Measurements from ENCODE around the gene KRT38. TPM values are rescaled to one million over a fixed set of nuclear protein-coding genes. Genes with fewer than 3 reads are reported as not detected.
A peak's percentile ranks its signal among the peaks of the same experiment; 100 is the strongest.

Gene KRT38
- total RNA-seq = not detected

DNA sequence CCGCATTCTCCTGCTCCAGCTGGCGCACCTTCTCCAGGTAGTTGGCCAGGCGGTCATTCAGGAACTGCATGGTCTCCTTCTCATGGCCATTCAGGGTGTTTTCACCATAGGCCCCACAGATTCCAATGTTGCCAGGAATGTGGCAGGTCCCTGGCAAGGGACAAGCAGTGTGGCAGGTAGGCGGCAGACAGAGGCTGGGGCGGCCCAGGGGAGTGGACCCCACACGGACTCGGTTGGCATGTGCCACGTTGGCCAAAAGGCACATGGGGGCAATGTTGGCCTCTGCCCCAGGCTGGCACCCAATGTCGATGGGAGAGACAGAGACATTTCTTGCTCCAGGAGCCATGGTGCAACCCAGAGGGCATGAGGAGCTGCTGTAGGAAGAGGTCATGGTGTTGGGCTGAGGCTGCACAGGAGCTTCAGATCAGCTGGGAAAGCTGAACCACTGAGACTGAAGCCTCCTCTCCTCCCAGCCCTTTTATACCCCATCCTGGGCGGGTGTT lies at the start of gene KRT38:
Gene KRT38, minus strand, starts transcription at position 453 of the 503 bp plus-strand sequence. Its CDS starts 62 bp downstream, at position 391.
- H3K27ac ChIP-seq = no peak within 1 kb of the TSS
- no peaks in the 10 kb centered on the region for H3K36me3 ChIP-seq
- H3K27me3 ChIP-seq = no peaks in the 10 kb centered on the region
- TF ChIP-seq, protein P1, sequence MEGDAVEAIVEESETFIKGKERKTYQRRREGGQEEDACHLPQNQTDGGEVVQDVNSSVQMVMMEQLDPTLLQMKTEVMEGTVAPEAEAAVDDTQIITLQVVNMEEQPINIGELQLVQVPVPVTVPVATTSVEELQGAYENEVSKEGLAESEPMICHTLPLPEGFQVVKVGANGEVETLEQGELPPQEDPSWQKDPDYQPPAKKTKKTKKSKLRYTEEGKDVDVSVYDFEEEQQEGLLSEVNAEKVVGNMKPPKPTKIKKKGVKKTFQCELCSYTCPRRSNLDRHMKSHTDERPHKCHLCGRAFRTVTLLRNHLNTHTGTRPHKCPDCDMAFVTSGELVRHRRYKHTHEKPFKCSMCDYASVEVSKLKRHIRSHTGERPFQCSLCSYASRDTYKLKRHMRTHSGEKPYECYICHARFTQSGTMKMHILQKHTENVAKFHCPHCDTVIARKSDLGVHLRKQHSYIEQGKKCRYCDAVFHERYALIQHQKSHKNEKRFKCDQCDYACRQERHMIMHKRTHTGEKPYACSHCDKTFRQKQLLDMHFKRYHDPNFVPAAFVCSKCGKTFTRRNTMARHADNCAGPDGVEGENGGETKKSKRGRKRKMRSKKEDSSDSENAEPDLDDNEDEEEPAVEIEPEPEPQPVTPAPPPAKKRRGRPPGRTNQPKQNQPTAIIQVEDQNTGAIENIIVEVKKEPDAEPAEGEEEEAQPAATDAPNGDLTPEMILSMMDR (IDR thresholded peaks at IDR 0.05) = no peak
- TF ChIP-seq POLR2A (IDR thresholded peaks at IDR 0.05) = no peak
- TF ChIP-seq EP300 (IDR thresholded peaks at IDR 0.05) = no peak
- H3K4me1 ChIP-seq = no peaks in the 10 kb centered on the region
- no peak for DNase-seq (ENCODE audit: low spot score in 2 of 2)
- H3K4me3 ChIP-seq = no peak within 1 kb of the TSS
- H3K9me3 ChIP-seq = no peaks in the 10 kb centered on the region
- 91 to 97% methylated on average over 10 of the region's 10 CpGs for WGBS, 2 donors

DNA sequence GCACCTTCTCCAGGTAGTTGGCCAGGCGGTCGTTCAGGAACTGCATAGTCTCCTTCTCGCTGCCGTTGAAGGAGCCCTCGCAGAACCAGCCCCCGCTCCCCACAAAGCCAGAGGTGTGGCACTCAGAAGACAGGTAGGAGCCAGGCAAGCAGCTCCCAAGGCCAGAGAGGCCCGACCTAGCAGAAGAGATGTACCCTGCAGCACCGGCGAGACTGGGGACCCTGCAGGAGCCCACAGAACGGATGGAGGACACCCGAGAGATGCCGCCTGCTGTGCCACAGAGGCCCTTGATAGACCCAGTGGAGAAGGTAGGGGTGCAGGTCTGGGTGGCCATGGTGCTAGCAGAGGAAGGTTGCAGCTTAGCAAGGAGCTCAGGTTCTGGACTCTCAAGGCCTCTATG lies 48.7 kb upstream of the KRT38 start, which contains the start of gene KRT36:
Gene KRT36, minus strand, starts transcription at position 380 of the 400 bp plus-strand sequence. Its CDS starts 46 bp downstream, at position 334.
- no peaks in the 10 kb centered on the region for H3K27me3 ChIP-seq
- no peaks in the 10 kb centered on the region for H3K9me3 ChIP-seq
- H3K4me3 ChIP-seq = no peak within 1 kb of the TSS
- H3K27ac ChIP-seq = no peak within 1 kb of the TSS
- H3K4me1 ChIP-seq = peaks cover 0 to 23% (median 7%) of the 10 kb centered on the region in 4 donors
- no peak for DNase-seq (ENCODE audit: low spot score in 2 of 2)
- H3K36me3 ChIP-seq = no peaks in the 10 kb centered on the region
- WGBS, 2 donors = 93 to 95% methylated on average over 6 to 12 of the region's 12 CpGs
- TF ChIP-seq, protein P1 (IDR thresholded peaks at IDR 0.05) = no peak
- no peak for TF ChIP-seq EP300 (IDR thresholded peaks at IDR 0.05)

DNA sequence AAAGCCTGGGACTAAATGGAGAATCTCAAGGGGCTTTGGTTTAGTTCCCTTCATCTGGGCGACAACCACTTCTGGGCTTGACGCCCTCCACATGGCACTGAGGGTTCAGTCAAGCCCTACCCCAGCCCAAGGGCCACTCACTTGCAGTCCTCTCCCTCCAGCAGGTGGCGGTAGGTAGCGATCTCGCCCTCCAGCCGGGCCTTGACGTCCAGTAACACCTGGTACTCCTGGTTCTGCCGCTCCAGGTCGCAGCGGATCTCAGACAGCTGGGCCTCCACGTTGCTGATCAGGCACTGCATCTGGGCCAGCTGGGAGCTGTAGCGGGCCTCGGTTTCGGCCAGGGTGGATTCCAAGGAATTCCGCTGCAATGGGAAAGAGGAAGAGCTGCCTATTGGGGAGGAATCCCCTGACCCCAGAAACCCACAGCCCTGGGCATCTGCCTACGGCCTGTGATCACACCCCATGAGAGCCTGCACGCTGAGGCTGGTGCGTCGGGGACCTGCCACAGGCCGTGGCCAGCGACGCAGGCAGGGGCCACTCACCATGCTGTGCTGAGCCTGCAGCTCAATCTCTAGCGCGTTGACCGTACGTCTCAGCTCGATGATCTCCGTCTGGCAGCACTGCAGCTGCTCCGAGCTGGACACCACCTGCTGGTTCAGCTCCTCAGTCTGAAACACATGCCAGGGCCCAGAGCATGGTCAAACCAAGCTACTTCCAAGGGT lies 46.2 kb upstream of the KRT38 start:
- 75 to 76% methylated on average over 26 to 28 of the region's 29 CpGs for WGBS, 2 donors
- no peaks in the 10 kb centered on the region for H3K9me3 ChIP-seq
- H3K4me3 ChIP-seq = no peak overlapping the region
- no peak overlapping the region for H3K27ac ChIP-seq
- DNase-seq (ENCODE audit: low spot score in 2 of 2) = no peak
- H3K27me3 ChIP-seq = no peaks in the 10 kb centered on the region
- no peak for TF ChIP-seq POLR2A (IDR thresholded peaks at IDR 0.05)
- TF ChIP-seq, protein P1 (IDR thresholded peaks at IDR 0.05) = peak in 3 of 5 experiments; percentile 14 to 24 (median 16)
- peaks cover 0 to 6% (median 0%) of the 10 kb centered on the region in 4 donors for H3K4me1 ChIP-seq
- no peaks in the 10 kb centered on the region for H3K36me3 ChIP-seq

DNA sequence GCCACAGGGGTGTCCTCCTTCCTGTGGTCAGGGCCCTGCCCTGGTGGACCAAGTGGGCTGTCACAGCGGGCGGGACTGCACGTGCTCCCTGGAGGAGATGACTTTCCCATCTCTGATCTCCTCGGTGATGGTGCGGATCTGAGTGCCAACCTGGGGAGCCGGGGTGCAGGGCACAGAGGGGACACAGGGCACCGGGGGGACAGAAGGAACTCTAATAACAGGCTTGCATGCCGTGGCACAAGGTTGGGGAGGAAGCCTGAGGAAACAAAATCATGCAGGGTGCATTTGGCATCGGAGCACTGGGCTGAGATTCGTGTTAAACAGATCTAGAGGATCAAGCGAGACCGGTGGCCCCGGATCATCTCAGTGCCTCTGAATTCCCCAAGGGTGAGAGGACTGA lies 45.5 kb upstream of the KRT38 start:
- no peaks in the 10 kb centered on the region for H3K9me3 ChIP-seq
- TF ChIP-seq, protein P1 (IDR thresholded peaks at IDR 0.05) = no peak
- TF ChIP-seq POLR2A (IDR thresholded peaks at IDR 0.05) (no peak), EP300 (IDR thresholded peaks at IDR 0.05) (no peak)
- WGBS, 2 donors = 94 to 95% methylated on average over 13 of the region's 13 CpGs
- no peaks in the 10 kb centered on the region for H3K4me1 ChIP-seq
- no peaks in the 10 kb centered on the region for H3K36me3 ChIP-seq
- H3K27ac ChIP-seq = no peak overlapping the region
- no peaks in the 10 kb centered on the region for H3K27me3 ChIP-seq
- H3K4me3 ChIP-seq = no peak overlapping the region
- no peak for DNase-seq (ENCODE audit: low spot score in 2 of 2)

Measured in tibial nerve (tissue), 4 donors.